GM12892 (cell line): ENCODE results near the gene MNT.

ENCODE experiments used
- DNase-seq: peaks from one replicate; pipeline ENCODE4 v3.0.0; 2011; ENCODE audit not compliant: insufficient read length
- FAIRE-seq: peaks from 2 replicates; lab custom pipeline; 2011; peaks lifted over from hg19 to GRCh38; lab: Jason Lieb, UNC
- POLR2A ChIP-seq: IDR thresholded peaks from 2 replicates; pipeline ENCODE4 v1.6.1; 2011; ENCODE audit warnings: low read depth, low read length, control low read depth
- POLR2AphosphoS5 ChIP-seq: IDR thresholded peaks from 2 replicates; pipeline ENCODE4 v1.6.1; 2011; ENCODE audit warnings: low read depth, low read length, control low read depth
- TAF1 ChIP-seq: IDR thresholded peaks from 2 replicates; pipeline ENCODE4 v1.6.1; 2011; ENCODE audit warnings: low read depth, mild to moderate bottlenecking, control low read depth, low read length, borderline replicate concordance

Gene MNT

DNA sequence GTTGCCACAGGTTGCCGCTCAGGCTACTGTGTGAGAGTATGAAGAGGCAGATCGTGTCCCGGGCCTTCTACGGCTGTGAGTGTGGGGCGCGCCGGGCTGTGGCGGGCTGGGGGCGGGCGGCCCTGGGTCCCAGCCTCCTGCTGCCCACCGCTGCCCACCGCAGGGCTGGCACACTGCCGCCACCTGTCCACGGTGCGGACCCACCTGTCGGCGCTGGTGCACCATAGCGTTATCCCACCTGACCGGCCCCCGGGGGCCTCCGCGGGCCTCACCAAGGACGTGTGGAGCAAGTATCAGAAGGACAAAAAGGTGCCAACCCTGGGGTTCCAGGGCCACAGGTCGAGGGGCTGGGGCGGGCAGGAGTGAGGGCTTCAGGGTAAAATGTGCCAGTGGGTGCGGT, 28.7 kb downstream of the MNT start:
- no peak for FAIRE-seq
- DNase-seq, result no peak
- TF ChIP-seq POLR2AphosphoS5 (no peak), POLR2A (no peak), TAF1 (no peak)

- DNase-seq (no peak), FAIRE-seq (no peak)
- TF ChIP-seq POLR2A (no peak), POLR2AphosphoS5 (no peak), TAF1 (no peak)
Measured at GRCh38 chr17:2371183-2372130, 29.4 kb downstream of the MNT start.

GRCh38 chr17:2370211-2370589, 30.7 kb downstream of the MNT start:
- TF ChIP-seq TAF1 (no peak), POLR2A (no peak), POLR2AphosphoS5 (no peak)
- FAIRE-seq, result no peak
- no peak for DNase-seq

GRCh38 chr17:2369551-2370210, 31.2 kb downstream of the MNT start:
- DNase-seq (no peak), FAIRE-seq (no peak)
- no peak for TF ChIP-seq POLR2AphosphoS5
- TF ChIP-seq TAF1, result no peak
- TF ChIP-seq POLR2A, result no peak

DNA sequence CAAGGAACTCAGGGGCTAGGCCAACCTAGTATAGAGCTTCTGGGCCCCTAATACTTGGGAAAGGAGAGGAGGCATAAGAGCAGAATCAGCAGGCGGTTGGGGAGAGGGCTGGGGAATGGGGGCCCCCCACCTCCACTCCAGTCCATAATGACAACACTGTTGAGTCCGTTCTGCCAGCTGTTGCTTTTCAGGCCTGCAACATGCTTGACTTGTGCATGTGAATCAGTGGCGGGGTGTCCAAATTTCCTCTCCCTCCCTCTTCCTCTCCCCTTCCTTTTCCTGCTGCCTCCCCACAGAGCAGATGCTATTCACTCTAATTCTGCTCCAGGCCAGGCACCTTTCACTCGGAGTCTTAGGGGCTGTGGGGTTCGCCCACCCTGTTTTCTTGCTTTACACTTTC, 31.8 kb downstream of the MNT start:
- TF ChIP-seq POLR2A, result no peak
- no peak for TF ChIP-seq POLR2AphosphoS5
- no peak for TF ChIP-seq TAF1
- no peak for DNase-seq
- no peak for FAIRE-seq

- FAIRE-seq, result no peak
- TF ChIP-seq POLR2AphosphoS5 (no peak), POLR2A (no peak)
- DNase-seq, result no peak
Measured at GRCh38 chr17:2368359-2368758, 32.5 kb downstream of the MNT start.

- DNase-seq (no peak), FAIRE-seq (no peak)
- TF ChIP-seq POLR2AphosphoS5 (no peak), POLR2A (no peak)
Measured at GRCh38 chr17:2366747-2367494, 33.9 kb downstream of the MNT start.

DNA sequence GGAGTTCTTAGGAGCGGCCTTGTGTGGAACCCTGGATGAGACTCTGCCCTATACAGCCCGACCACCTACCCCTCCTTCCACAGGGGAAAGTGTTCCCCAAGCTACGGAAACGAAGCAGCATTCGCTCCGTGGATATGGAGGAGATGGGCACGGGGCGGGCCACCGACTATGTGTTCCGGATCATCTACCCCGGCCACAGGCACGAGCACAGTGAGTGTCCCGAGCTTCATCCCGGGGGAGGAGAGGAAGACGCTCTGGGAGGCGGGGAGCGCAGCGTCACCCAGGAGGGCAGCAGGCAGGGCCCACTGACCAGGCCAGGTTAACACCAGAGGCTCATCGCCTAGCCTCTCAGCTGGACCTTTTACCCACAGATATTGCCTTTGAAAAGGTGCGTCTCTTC, 35.7 kb downstream of the MNT start:
- DNase-seq (no peak), FAIRE-seq (no peak)
- no peak for TF ChIP-seq TAF1
- TF ChIP-seq POLR2AphosphoS5, result no peak
- no peak for TF ChIP-seq POLR2A

GRCh38 chr17:2364763-2365116, 36.1 kb downstream of the MNT start:
- DNase-seq (no peak), FAIRE-seq (no peak)
- TF ChIP-seq POLR2AphosphoS5, result no peak
- no peak for TF ChIP-seq POLR2A
- no peak for TF ChIP-seq TAF1

GRCh38 chr17:2363851-2364762, 36.8 kb downstream of the MNT start:
- TF ChIP-seq POLR2AphosphoS5 (no peak), TAF1 (no peak), POLR2A (no peak)
- FAIRE-seq (no peak), DNase-seq (no peak)

- TF ChIP-seq TAF1 (no peak), POLR2AphosphoS5 (no peak), POLR2A (no peak)
- no peak for DNase-seq
- no peak for FAIRE-seq
Measured at GRCh38 chr17:2363318-2363717, 37.5 kb downstream of the MNT start.
